B cell (primary cell): ENCODE results near the gene SUMO3.

Source experiments
- CTCF ChIP-seq: fragments of 200-600 bp; IDR thresholded peaks from one replicate; pipeline ENCODE4 v1.8.0; 2022; ENCODE audit warnings: antibody characterized with exemption, mild to moderate bottlenecking
- EZH2 ChIP-seq: IDR thresholded peaks from 2 replicates; pipeline ENCODE4 v1.6.1; 2012; ENCODE audit warnings: borderline replicate concordance, low read depth, mild to moderate bottlenecking, moderate library complexity, low read length; ENCODE audit not compliant: insufficient read depth, poor library complexity, severe bottlenecking

GRCh38 chr21:44820851-44821250 is 3.0 kb upstream of the SUMO3 start:
- TF ChIP-seq CTCF (no peak), EZH2 (no peak)
